HG02571 (cell line): ENCODE results near the gene SLC25A42.
"Not testable (repeated sequence)": the region's sequence is repeated elsewhere in the genome, so short reads cannot be mapped to it uniquely, and the experiment has no call there.

Experiments
- ATAC-seq: cut with Tn5 transposase; IDR thresholded peaks from one replicate; pipeline ENCODE4 v1.9.1; 2021; ENCODE audit warnings: mild to moderate bottlenecking, moderate library complexity; ENCODE audit not compliant: unreplicated experiment

Gene SLC25A42

GRCh38 chr19:19063183-19064097 lies at the start of gene SLC25A42:
SLC25A42 (plus strand) TSS chr19:19063994; CDS start chr19:19096125, 32,131 bp downstream.
- peak; percentile 91 for ATAC-seq

- no peak for ATAC-seq
These were observed 42.7 kb upstream of the SLC25A42 start for GRCh38 chr19:19021115-19021514.

GRCh38 chr19:19022380-19022961 lies 41.3 kb upstream of the SLC25A42 start:
- ATAC-seq = no peak

DNA sequence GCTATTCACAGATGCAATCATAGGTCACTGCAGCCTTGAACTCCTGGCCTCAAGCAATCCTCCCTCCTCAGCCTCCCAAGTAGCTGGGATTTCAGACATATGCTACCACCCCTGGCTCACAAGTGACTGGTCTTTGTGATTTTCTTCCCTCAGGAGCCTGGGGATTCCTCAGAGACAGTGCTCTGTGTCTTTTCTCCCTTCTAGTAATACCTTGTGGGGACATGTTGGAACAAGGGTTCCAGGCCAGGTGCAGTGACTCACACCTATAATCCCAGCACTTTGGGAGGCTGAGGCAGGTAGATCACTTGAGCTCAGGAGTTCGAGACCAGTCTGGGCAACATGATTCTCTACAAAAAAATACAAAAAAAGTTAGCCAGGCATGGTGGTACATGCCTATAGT lies 40.4 kb upstream of the SLC25A42 start:
- ATAC-seq = not testable (repeated sequence)

DNA sequence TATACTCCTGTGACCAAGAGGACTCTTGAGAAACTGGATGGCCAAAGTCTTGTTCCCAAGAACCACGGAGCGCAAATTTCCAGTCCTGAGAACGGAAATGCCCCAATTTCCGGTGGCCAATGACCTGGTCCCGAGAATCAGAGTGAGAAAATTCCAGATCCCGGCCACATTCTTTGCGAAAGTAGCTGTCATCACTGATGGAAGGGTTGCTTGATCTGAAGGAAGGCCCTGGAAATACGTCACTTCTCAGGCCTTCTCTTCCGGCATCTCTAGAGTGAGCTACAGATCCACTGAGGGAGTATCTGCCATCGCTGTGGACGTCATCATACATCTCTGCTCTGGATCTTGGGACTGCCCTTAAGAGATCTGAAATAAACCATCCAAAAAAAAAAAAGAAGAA lies 37.9 kb upstream of the SLC25A42 start:
- ATAC-seq = no peak

GRCh38 chr19:19026299-19026971 lies 37.4 kb upstream of the SLC25A42 start:
- ATAC-seq = no peak

DNA sequence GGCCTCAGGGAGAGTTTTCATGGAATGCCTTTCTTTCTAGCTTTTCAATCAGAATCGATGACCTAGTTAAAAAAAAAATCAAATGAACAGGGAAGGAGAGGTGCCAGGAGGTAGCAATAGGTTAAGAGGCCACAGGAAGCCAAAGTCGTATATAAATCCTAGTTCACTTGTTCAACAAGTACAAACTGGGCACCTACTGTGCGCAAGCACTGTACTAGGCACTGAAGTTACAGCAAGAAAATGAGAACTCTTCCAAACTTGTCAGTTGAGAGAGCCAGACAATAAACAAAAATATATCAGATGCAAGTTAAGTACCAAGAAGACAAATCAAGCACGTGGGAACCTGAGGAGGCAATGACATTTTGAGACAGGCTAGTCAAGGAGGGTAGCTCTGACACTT lies 36.6 kb upstream of the SLC25A42 start:
- ATAC-seq = no peak

DNA sequence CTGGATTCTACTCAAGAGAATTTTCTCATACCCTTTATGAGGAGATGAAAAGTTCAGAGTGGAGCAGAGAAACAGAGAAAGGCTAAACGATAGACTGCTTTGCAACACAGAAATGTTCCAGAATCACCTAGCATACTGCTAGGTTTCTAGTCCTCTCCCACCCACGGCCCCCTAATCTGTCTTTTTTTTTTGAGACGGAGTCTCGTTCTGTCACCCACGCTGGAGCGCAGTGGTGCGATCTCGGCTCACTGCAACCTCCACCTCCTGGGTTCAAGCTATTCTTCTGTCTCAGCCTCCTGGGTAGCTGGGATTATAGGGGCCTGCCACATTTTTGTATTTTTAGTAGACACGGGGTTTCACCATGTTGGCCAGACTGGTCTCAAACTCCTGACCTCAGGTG lies 35.3 kb upstream of the SLC25A42 start:
- ATAC-seq = no peak

DNA sequence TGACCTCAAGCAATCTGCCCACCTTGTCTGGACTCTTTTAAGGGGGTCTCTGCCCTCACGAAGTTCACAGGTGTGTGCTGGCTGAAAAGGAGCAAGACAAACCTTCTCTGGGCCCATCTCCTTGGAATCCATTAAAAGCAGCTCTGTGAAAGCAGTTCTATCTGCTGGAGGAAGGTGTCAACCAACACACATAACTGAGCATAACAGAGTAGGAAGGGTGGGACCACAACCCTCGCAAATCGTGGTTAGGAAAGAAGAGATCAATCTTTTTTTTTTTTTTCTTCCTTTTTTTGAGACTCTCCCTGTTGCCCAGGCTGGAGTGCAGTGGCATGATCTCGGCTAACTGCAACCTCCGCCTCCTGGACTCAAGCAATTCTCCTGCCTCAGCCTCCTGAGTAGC lies 31.9 kb upstream of the SLC25A42 start:
- ATAC-seq = no peak

GRCh38 chr19:19032420-19033175 lies 31.2 kb upstream of the SLC25A42 start:
- ATAC-seq = peak; percentile 30

DNA sequence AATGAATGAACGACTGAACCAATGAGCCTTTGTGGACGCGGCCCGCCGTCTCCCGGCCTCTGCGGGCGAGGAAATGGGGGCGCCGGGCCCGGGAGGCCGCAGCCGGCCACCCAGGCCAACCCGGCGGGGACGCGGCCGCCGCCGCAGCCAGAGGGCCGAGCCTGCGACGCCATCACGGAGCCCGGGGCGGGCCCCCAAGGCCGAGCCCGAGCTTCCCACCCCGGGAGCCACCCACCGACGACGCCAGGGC lies 30.7 kb upstream of the SLC25A42 start:
- ATAC-seq = no peak

DNA sequence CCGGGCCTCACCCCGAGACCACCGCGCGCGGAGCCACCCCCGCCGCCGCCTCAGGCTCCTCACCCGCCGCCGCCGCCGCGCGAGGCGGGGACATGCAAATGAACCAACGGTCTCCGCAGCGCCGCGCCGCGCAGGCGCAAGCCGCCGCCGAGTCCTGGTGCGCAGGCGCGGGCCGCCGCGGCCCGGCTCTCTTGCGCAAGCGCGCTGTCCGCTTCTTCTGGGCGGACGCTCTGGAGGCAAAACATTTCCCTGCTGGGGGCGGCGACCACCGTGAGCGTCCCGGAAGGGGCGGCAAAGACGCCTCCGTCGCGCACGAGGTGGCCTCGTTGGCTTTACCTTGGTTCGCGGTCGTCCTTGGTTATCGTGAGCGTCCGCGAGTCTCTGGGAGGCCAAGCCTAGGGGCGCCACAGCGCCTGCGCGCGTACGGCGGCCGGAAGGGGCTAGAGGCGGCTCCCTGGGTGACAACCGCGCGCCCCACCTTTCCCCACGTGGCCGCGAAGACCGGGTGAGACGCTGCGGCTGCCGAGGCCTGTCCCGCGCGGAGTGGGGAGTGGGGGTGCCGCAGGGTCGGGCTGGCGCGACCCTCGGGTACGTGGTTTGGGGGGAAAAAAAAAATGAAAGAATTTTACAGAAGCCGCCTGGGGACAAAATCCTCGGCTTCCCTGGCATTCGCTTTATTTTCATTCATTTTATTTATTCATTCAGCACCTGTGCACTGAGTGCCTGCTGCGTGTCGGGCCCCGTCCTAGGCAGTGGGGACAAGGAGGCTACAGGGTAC lies 30.2 kb upstream of the SLC25A42 start, which contains the start of the genes ARMC6 and SUGP2:
Gene ARMC6 (plus strand): TSS at position 178 of the 778 bp plus-strand sequence. CDS start 607 bp downstream, outside the sequence.
Gene SUGP2 (minus strand): TSS at position 92 of the 778 bp plus-strand sequence. CDS start 2,446 bp downstream, outside the sequence.
- ATAC-seq = peak; percentile 58

DNA sequence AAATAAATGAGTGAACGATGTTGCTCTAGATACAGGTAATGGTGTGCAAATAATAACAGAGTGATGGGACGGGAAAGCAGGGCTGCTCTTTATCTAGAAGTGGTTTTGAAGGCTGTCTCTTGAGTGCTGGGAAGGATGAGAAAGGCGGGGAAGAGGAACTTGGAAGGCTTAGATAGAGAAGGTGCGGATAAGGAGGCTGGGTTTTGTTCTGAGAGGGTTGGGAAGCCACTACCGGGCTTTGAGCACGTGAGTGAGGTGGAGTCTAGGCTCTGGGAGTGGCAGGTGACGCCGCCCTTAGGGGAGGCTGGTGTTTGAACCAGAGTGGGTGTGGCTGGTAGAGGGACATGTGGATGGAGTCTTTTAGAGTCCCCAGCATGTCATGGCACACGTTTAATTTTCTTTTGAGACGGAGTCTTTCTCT lies 29.6 kb upstream of the SLC25A42 start:
- peak; percentile 34 for ATAC-seq

GRCh38 chr19:19039901-19040300 lies 23.9 kb upstream of the SLC25A42 start:
- no peak for ATAC-seq

- ATAC-seq = no peak
These were observed 23.4 kb upstream of the SLC25A42 start for GRCh38 chr19:19040417-19040816.

- no peak for ATAC-seq
These were observed 21.0 kb upstream of the SLC25A42 start for GRCh38 chr19:19042732-19043280.

DNA sequence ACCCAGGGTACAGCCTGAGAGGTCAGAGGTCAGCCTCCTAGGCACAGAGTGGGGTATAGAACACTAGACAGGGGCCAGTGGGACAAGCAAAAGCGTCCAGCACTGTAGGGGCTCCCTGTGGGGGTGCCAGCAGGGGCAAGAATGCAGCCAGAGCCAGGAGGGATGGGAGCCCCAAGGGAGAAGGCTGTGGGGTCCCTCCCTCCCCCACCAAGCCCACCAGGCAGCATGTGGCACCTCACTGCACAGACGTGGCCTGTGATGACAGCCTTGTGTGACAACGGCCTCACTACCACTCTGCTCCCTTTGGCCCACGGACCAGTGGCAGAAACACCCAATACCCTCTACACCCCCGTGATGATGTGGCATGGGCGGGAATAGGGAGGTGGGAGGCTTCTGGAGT lies 20.3 kb upstream of the SLC25A42 start:
- no peak for ATAC-seq

DNA sequence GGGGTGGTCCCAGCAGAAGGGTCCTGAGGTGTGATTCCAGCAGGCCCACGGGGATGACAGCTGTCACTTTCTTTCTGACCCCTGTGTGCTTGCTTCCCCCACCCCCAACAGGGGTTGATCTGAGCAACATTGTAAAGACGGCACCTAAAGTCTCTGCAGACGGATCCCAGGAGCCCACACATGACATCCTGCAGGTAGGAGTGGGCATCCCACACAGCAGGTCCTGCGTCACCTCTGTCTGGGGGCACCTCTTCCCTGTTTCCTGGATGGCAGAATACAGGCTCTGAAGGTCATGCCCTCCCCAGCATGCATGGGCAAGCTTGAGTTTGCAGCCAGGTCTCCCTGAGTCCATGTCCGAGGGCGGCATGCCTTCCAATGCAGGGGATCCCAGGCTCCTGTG lies 19.9 kb upstream of the SLC25A42 start:
- no peak for ATAC-seq

- no peak for ATAC-seq
These were observed 14.4 kb upstream of the SLC25A42 start for GRCh38 chr19:19049406-19049805.

DNA sequence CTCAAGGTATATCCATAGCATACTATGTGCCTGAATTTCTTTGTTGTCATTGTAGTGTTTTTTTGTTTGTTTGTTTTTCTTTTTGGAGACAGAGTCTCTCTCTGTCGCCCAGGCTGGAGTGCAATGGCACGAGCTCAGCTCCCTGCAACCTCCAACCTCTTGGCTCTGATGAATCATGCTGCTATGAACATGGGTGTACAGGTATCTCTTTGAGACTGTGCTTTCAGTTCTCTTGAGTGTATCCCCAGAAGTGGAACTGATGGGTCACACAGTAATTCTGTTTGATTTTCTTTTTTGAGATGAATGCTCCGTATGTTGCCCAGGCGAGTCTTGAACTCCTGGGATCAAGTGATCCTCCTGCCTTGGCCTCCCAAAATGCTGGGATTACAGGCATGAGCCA lies 13.7 kb upstream of the SLC25A42 start:
- no peak for ATAC-seq
